SH-SY5Y (cell line): ENCODE results near the gene HACD2.

Source experiments
- GATA2 ChIP-seq: IDR thresholded peaks from 2 replicates; pipeline ENCODE4 v1.6.1; 2011; ENCODE audit warnings: mild to moderate bottlenecking, low read depth, low read length
- GATA3 ChIP-seq: IDR thresholded peaks from 2 replicates; pipeline ENCODE4 v1.6.1; 2011; ENCODE audit warnings: low read depth, mild to moderate bottlenecking, low read length, moderate library complexity

DNA sequence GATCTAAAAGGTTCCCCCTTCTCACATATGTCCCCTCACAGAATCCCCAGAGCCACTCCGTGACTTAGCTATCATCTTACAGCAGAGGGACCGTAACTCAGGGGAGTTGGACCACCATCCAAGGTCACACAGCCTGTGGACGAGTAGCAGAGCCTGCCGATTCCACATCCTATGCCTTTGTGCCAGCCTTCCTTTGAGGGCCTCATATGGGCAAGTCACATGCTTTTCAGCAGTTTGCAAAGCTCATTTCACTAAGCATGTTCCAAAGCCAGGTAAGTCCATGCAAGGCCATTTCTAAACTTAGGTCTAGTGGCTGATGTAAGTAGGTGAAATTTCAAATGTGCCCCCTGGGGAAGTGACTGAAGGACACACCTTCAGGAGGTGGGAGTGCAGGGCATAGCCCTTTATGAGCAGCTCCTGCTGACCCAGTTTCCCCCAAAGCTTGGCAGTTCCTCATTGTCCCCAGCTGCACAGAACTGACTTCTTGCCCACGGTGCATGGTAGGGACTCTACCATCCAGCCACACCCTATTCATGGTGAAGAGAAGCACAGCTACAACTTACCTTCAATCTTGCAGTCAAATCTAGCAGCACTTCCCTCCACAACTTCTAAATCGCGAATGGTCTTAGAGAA is 33.3 kb upstream of the HACD2 start:
- no peak for TF ChIP-seq GATA2
- no peak for TF ChIP-seq GATA3
